Panc1 (cell line): ENCODE measurements around the gene TIMM17A. TPM values are rescaled to one million over a fixed set of nuclear protein-coding genes. Genes with fewer than 3 reads are reported as not detected.

Source experiments
- ATAC-seq: fragments of 200-7000 bp; cut with Tn5 transposase; 2 replicates; pipeline ENCODE4 v1.9.1; 2020; ENCODE audit warnings: mild to moderate bottlenecking, moderate library complexity
- BruUV-seq: library from RNA; stranded (reverse); fragments of 400-500 nt; replicated peaks from 2 replicates; lab custom pipeline; 2021; lab: Mats Ljungman, UMichigan
- CTCF ChIA-PET: fragments of 300-600 bp; sonication (Branson Sonifier 250); formaldehyde crosslinking; loops from one replicate; lab custom pipeline; 2022; ENCODE audit warnings: antibody characterized with exemption; lab: Charles Lee
- POLR2A ChIA-PET: fragments of 300-600 bp; sonication (Branson Sonifier 250); formaldehyde crosslinking; loops from one replicate; lab custom pipeline; 2022; ENCODE audit warnings: antibody characterized with exemption; lab: Charles Lee
- DNase-seq: peaks from one replicate; pipeline ENCODE4 v3.0.0-alpha.2; 2010; ENCODE audit warnings: low read depth, low spot score
- H3K27ac ChIP-seq: 2 replicates; pipeline ENCODE4 v1.5.1; 2011; ENCODE audit warnings: mild to moderate bottlenecking, low read length, inconsistent platforms
- H3K27me3 ChIP-seq: fragments of 200-500 bp; sonication (Bioruptor generic); 2 replicates; pipeline ENCODE4 v1.6.0; 2014; ENCODE audit warnings: low read length, inconsistent platforms; ENCODE audit not compliant: control insufficient read depth, insufficient read depth
- H3K36me3 ChIP-seq: fragments of 200-500 bp; sonication (Bioruptor generic); 2 replicates; pipeline ENCODE4 v1.5.1; 2014; ENCODE audit warnings: inconsistent platforms, mild to moderate bottlenecking, low read length, moderate library complexity; ENCODE audit not compliant: control insufficient read depth, insufficient read depth
- H3K4me1 ChIP-seq: 2 replicates; pipeline ENCODE4 v1.5.1; 2011; ENCODE audit warnings: inconsistent platforms, mild to moderate bottlenecking, low read length, moderate library complexity; ENCODE audit not compliant: control insufficient read depth, insufficient read depth
- H3K4me3 ChIP-seq, 2 experiments: 2 replicates each; pipeline ENCODE4 v1.5.1; 2011 to 2012; ENCODE audit warnings: low read depth in 2 of 2, low read length in 2 of 2, mild to moderate bottlenecking in 2 of 2, inconsistent platforms in 1 of 2, moderate library complexity in 1 of 2
- H3K9me3 ChIP-seq: fragments of 200-500 bp; sonication (Bioruptor generic); 2 replicates; pipeline ENCODE4 v1.5.1; 2014; ENCODE audit warnings: low read depth, mild to moderate bottlenecking, inconsistent platforms, low read length, moderate library complexity; ENCODE audit not compliant: control insufficient read depth, insufficient read depth
- POLR2AphosphoS5 ChIP-seq: IDR thresholded peaks from 2 replicates; pipeline ENCODE4 v1.6.1; 2012; ENCODE audit warnings: mild to moderate bottlenecking, low read depth, low read length, moderate library complexity
- SIN3A ChIP-seq: IDR thresholded peaks from 2 replicates; pipeline ENCODE4 v1.6.1; 2012; ENCODE audit warnings: low read depth, mild to moderate bottlenecking, low read length, moderate library complexity, borderline replicate concordance; ENCODE audit not compliant: insufficient read depth
- TCF7L2 ChIP-seq: IDR thresholded peaks from 2 replicates; pipeline ENCODE4 v1.6.1; 2011; ENCODE audit warnings: mild to moderate bottlenecking, low read depth, low read length, inconsistent platforms
- in situ Hi-C: cut with HindIII; loops from 2 replicates; pipeline ENCODE4 v1.10.0; 2016; ENCODE audit warnings: low sequenced_read_pairs, low pct_unique_long_range_greater_than_20kb
- intact Hi-C: fragments of 100-400 bp; cut with micrococcal nuclease; formaldehyde crosslinking; loops from one replicate; pipeline ENCODE4 v1.10.0; 2022; ENCODE audit not compliant: unreplicated experiment
- total RNA-seq: library from RNA; stranded (reverse); gene quantifications from one replicate; pipeline ENCODE4 v1.2.1, GENCODE V29; 2021; ENCODE audit not compliant: unreplicated experiment
- TF ChIP-seq, protein P1 (sequence below): fragments of 450-650 bp; IDR thresholded peaks from 2 replicates; pipeline ENCODE4 v1.5.1; 2017; ENCODE audit warnings: mild to moderate bottlenecking
- TF ChIP-seq, protein P2 (sequence below), 2 experiments: IDR thresholded peaks; 2 replicates each; pipeline ENCODE4 v1.6.1; 2011 to 2012; ENCODE audit warnings: low read depth in 2 of 2, control low read depth in 1 of 2, low read length in 1 of 2, mild to moderate bottlenecking in 1 of 2, moderate library complexity in 1 of 2; ENCODE audit not compliant: insufficient read depth in 1 of 2

Gene TIMM17A
- total RNA-seq, 1 experiment from 2014 or later, result 118 TPM

DNA sequence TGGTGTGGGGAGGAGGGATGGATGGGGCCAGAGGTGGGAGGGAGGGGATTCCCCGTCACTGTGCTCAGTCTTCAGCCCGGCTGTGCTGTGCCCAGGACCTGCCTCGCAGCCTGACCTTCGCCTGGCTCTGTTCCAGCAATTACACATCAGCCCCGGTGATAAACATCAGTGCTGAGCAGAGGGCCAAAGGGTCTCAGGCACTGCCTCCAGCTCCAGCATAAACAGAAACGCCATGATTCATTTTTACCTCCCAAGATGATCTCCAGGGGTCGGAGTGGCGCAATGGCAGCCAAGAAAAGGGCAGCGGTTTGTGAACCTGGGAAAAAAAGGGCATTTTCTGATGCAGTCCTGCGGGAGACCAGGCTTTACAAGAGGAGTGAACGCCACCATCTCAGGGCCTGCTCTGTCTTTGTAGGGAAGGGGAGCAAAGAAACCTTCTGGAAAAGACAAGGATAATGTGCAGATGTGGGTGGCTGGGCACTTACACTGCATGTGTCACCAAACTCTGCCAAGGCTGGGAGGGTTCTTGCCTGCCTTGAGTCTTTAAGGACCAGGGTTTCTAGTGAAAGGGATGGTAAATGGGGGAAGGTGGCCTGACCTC lies 38.6 kb upstream of the TIMM17A start:
- CTCF ChIA-PET, result no interaction called here
- Histone ChIP-seq H3K27ac (no peak overlapping the region), H3K9me3 (no peaks in the 10 kb centered on the region), H3K36me3 (no peaks in the 10 kb centered on the region), H3K4me1 (no peaks in the 10 kb centered on the region), H3K4me3 (no peak overlapping the region), H3K27me3 (no peaks in the 10 kb centered on the region)
- ATAC-seq, result peak; percentile 50
- TF ChIP-seq, protein P1, sequence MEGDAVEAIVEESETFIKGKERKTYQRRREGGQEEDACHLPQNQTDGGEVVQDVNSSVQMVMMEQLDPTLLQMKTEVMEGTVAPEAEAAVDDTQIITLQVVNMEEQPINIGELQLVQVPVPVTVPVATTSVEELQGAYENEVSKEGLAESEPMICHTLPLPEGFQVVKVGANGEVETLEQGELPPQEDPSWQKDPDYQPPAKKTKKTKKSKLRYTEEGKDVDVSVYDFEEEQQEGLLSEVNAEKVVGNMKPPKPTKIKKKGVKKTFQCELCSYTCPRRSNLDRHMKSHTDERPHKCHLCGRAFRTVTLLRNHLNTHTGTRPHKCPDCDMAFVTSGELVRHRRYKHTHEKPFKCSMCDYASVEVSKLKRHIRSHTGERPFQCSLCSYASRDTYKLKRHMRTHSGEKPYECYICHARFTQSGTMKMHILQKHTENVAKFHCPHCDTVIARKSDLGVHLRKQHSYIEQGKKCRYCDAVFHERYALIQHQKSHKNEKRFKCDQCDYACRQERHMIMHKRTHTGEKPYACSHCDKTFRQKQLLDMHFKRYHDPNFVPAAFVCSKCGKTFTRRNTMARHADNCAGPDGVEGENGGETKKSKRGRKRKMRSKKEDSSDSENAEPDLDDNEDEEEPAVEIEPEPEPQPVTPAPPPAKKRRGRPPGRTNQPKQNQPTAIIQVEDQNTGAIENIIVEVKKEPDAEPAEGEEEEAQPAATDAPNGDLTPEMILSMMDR, result no peak
- TF ChIP-seq TCF7L2 (no peak), SIN3A (no peak), POLR2AphosphoS5 (no peak)
- TF ChIP-seq, protein P2, sequence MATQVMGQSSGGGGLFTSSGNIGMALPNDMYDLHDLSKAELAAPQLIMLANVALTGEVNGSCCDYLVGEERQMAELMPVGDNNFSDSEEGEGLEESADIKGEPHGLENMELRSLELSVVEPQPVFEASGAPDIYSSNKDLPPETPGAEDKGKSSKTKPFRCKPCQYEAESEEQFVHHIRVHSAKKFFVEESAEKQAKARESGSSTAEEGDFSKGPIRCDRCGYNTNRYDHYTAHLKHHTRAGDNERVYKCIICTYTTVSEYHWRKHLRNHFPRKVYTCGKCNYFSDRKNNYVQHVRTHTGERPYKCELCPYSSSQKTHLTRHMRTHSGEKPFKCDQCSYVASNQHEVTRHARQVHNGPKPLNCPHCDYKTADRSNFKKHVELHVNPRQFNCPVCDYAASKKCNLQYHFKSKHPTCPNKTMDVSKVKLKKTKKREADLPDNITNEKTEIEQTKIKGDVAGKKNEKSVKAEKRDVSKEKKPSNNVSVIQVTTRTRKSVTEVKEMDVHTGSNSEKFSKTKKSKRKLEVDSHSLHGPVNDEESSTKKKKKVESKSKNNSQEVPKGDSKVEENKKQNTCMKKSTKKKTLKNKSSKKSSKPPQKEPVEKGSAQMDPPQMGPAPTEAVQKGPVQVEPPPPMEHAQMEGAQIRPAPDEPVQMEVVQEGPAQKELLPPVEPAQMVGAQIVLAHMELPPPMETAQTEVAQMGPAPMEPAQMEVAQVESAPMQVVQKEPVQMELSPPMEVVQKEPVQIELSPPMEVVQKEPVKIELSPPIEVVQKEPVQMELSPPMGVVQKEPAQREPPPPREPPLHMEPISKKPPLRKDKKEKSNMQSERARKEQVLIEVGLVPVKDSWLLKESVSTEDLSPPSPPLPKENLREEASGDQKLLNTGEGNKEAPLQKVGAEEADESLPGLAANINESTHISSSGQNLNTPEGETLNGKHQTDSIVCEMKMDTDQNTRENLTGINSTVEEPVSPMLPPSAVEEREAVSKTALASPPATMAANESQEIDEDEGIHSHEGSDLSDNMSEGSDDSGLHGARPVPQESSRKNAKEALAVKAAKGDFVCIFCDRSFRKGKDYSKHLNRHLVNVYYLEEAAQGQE (IDR thresholded peaks at IDR 0.05; ENCODE audit: insufficient read depth in 1 of 2, low read depth in 2 of 2, low read length in 1 of 2), result no peak
- no TSS peak for BruUV-seq
- intact Hi-C loops (no loop called here), in situ Hi-C loops (no loop called here)
- no peak for DNase-seq
- POLR2A ChIA-PET, result interaction anchor here (0.6 to 0.7 kb wide), 2 partner anchors 19 to 865 kb away, joined by 5 read pairs; no protein-coding TSS in a partner anchor

DNA sequence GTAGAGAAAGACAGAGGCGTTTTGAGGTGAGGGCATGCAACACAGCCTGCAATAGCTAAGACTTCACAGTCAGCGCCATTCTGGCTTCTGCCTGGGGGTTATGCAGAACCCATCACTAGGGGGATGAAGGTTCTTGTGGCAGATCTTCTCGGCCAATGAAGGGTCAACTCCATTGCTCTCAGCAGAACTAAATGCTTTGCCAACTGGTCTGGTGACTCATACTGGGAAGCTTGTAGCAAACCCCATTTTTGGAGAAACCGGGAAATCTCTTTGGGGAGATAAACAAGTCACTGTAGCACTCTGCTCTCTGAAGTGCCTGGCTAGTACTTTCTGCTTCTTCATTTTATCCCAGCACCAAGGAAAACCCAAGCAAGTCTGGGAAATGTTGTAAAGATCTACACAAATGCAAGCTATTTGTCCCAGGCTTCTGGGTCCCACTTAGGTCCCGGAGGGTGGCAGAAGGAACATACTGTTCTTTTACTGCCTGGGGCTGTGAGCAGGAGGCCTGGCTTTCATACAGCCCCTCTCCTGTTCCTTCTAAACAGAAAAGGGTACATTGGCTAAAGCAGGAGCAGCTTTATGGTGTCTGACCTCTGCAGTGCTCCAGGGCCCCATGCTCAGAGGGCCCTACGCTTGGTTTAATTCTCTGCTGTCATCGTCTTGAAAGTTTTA lies 37.8 kb upstream of the TIMM17A start:
- CTCF ChIA-PET, result interaction anchor here (0.5 kb wide), 1 partner anchor 166 kb away, joined by 9 read pairs; no protein-coding TSS in a partner anchor
- Histone ChIP-seq H3K4me3 (no peak overlapping the region), H3K27me3 (no peaks in the 10 kb centered on the region), H3K4me1 (no peaks in the 10 kb centered on the region), H3K36me3 (no peaks in the 10 kb centered on the region), H3K9me3 (no peaks in the 10 kb centered on the region), H3K27ac (no peak overlapping the region)
- TF ChIP-seq POLR2AphosphoS5 (no peak), SIN3A (no peak), TCF7L2 (no peak)
- TF ChIP-seq, protein P2 (IDR thresholded peaks at IDR 0.05; ENCODE audit: insufficient read depth in 1 of 2, low read depth in 2 of 2, low read length in 1 of 2), result no peak
- TF ChIP-seq, protein P1, result no peak
- peak; percentile 24; the same call in 1 of the 2 replicates for ATAC-seq
- DNase-seq, result no peak
- in situ Hi-C loops, result no loop called here
- intact Hi-C loops, result no loop called here
- POLR2A ChIA-PET, result no interaction called here
- BruUV-seq, result no TSS peak
